Activated T-helper 1 cell treated with Interleukin-2 at 50 U/mL for 16 hours (primary cell): ENCODE measurements around the gene NBR1.
"Not testable (repeated sequence)": the region's sequence is repeated elsewhere in the genome, so short reads cannot be mapped to it uniquely, and the experiment has no call there.

ENCODE experiments used
- DNase-seq: peaks from one replicate; pipeline ENCODE4 v3.0.0-alpha.2; 2020; ENCODE audit warnings: low read depth

The NBR1 gene

DNA sequence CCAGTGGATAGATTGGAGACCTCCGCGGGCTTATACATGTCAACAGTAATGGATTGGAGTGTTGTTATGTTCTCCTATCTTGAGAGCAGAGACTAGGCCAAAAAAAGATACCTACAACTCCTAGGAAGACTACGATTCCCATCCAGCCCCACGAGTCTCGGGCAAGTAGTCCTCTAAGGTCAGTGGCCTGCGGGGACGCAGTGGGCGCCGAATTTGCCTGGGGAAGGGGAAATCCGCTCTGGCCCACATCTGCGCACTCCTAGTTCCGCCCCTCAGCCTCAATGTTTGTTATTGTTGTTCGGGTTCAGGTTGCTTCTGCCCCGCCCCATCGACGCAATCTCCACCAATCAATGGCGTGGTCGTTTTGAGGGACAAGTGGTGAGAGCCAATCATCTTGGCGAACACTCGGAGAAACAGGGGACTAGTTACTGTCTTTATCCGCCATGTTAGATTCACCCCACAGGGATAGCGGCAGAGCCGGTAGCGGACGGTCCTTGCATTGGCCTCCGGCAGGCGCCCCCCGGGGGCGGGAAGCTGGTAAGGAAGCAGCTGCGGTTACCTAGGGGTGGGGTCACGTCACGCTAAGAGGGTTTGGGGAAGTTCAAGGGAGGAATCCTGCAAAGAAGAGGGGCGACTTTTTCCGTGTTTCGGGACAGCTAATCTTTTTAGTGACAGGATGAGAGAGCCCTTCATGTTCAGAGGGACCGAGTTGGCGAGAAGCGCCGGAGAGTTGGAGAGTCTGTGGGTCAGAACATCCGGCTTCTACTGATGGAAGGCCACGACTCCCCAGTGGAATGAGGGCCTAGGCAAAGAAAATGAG is at the start of gene NBR1:
Gene NBR1, plus strand, starts transcription at position 449 of the 820 bp plus-strand sequence. CDS start 4,586 bp downstream, outside the sequence.
- peak; percentile 89 for DNase-seq

DNA sequence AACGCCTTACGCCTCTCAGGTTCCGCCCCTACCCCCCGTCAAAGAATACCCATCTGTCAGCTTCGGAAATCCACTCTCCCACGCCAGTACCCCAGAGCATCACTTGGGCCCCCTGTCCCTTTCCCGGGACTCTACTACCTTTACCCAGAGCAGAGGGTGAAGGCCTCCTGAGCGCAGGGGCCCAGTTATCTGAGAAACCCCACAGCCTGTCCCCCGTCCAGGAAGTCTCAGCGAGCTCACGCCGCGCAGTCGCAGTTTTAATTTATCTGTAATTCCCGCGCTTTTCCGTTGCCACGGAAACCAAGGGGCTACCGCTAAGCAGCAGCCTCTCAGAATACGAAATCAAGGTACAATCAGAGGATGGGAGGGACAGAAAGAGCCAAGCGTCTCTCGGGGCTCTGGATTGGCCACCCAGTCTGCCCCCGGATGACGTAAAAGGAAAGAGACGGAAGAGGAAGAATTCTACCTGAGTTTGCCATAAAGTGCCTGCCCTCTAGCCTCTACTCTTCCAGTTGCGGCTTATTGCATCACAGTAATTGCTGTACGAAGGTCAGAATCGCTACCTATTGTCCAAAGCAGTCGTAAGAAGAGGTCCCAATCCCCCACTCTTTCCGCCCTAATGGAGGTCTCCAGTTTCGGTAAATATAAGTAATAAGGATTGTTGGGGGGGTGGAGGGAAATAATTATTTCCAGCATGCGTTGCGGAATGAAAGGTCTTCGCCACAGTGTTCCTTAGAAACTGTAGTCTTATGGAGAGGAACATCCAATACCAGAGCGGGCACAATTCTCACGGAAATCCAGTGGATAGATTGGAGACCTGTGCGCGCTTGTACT is 45.7 kb upstream of the NBR1 start, which contains the start of gene BRCA1:
Gene BRCA1, minus strand, starts transcription at position 232 of the 834 bp plus-strand sequence. CDS start 1,268 bp downstream, outside the sequence.
- DNase-seq, result peak; percentile 86

DNA sequence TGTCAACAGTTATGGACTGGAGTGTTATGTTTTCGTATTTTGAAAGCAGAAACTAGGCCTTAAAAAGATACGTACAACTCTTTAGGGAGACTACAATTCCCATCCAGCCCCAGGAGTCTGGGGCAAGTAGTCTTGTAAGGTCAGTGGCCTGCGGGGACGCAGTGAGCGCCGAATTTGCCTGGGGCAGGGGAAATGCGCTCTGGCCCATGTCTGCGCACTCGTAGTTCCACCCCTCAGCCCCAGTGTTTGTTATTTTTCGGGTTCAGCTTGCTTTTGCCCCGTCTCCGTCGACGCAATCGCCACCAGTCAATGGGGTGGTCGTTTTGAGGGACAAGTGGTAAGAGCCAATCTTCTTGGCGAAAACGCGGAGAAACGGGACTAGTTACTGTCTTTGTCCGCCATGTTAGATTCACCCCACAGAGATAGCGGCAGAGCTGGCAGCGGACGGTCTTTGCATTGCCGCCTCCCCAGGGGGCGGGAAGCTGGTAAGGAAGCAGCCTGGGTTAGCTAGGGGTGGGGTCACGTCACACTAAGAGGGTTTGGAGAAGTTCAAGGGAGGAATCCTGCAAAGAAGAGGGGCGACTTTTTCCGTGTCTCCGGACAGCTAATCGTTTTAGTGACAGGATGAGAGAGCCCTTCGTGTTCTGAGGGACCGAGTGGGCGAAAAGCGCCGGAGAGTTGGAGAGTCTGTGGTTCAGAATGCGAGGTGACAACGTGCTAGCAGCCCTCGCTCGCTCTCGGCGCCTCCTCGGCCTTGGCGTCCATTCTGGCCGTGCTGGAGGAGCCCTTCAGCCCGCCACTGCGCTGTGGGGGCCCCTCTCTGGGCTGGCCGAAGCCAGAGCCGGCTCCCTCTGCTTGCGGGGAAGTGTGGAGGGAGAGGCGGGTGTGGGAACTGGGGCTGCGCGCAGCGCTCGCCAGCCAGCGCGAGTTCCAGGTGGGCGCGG is 44.8 kb upstream of the NBR1 start:
- no peak for DNase-seq

DNA sequence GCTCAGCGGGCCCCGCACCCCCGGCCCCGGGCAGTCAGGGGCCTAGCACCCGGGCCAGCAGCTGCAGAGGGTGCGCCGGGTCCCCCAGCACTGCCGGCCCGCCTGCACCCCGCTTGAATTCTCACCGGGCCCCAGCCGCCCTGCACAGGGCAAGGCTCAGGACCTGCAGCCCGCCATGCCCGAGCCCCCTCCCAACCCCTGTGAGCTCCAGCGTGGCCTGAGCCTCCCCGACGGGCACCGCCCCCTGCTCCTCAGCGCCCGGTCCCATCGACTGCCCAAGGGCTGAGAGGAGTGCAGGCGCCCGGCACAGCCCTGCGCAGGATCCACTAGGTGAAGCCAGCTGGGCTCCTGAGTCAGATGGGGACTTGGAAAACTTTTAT is 44.1 kb upstream of the NBR1 start:
- DNase-seq, result no peak

DNA sequence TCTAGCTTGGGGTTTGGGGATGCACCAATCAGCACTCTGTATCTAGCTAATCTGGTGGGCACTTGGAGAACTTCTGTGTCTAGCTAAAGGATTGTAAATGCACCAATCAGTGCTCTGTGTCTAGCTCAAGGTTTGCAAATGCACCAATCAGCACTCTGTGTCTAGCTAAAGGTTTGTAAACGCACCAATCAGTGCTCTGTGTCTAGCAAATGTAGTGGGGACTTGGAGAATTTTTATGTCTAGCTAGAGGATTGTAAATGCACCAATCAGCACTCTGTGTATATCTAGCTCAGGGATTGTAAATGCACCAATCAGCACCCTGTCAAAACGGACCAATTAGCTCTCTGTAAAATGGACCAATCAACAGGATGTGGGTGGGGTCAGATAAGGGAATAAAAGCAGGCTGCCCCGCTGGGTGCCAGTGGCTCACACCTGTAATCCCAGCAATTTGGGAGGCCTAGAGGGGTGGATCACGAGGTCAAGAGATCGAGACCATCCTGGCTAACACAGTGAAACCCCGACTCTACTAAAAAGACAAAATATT is 43.6 kb upstream of the NBR1 start:
- DNase-seq, result not testable (repeated sequence)

- no peak for DNase-seq
These were observed 41.4 kb upstream of the NBR1 start for GRCh38 chr17:43129671-43130010.

DNA sequence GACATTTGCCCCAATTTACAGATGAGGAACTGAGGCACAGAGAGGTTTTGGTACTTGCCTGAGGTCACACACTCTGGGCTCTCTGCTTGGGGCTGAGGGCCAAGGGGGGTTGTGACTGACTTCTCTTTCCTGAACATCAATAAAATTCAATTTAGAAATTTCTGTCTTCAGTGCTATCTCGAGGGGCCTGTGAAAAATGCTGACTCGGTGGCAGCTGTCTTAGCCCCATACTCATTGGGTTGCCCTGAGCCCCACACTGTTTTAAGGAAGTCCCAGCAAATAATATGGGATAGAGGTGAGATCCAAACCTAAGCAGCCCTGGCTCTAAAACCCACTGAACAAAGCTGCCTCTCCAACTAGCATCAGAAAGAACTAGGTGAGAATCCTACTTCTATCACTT is 38.9 kb upstream of the NBR1 start:
- no peak for DNase-seq

GRCh38 chr17:43133439-43133838 is 37.6 kb upstream of the NBR1 start:
- not testable (repeated sequence) for DNase-seq

DNA sequence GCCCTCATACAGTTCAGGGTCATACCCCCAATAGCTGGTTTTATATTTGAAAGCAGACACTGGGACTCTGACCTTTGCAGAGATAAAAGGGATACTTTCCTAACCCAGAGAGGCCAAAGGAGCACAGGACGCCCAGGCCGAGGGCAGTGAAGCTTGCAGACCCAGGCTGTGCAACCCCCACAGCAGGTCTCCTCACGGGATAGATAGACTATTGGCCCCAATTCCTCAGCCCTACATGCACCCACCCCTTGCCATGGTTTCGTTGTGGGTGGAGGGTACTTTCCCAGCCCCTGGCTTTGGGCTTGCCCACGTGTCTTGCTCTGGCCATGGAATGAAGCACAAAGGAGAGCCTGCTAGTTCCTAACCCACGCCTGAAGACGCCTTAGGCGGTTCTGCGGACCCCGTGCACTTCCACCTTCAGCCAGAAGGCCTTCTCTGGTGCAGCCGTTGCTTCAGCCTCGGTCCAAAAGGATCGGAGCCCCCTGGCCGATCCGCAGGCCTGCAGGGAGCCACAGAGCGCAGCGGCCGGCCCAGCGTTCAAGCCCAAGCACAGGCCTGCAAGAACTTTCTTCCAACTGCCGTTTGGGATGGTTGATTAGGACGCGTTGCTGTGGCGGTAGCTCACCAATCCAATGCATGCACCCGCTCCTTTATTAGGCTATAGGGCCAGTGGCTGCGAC is 36.1 kb upstream of the NBR1 start:
- DNase-seq, result no peak

DNA sequence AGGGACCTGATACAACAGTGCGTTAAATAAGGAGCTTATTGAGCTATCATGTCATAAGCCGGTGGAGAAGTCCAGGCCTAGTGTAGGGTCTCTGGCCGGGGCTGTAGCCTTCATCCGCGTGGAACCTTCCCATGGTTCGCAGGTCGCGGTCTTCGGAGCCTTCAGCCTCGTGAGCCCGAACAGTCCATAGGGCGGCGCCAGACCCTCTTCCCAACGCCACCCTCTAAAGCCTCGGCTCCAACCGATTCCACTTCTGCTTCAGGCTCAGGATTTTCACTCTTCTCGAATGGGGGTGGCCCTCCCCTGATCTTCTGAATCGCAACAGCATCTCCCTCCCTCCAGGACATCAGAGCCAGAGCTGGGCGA is 35.6 kb upstream of the NBR1 start:
- DNase-seq, result no peak

- not testable (repeated sequence) for DNase-seq
These were observed 34.4 kb upstream of the NBR1 start for GRCh38 chr17:43136574-43136973.

DNA sequence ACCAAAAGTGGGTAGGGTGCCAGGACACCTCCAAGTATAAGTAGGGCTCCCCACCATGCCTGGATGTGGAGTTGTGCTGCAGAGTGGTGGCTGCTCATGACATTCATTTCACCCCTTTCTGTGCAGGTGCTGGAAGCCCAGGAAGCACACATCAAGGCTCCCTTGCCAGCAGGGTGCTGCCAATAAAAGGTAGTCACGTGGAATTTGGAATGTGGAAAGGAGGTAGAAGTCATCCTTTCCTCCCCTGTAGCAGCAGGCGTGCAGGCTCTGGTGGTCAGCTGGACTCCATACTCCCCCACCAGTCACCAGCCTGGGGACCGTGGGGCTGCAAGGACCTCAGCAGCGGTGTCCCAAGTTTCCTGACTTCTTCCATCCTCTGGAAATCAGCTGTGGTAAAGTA is 32.5 kb upstream of the NBR1 start:
- DNase-seq, result not testable (repeated sequence)

DNA sequence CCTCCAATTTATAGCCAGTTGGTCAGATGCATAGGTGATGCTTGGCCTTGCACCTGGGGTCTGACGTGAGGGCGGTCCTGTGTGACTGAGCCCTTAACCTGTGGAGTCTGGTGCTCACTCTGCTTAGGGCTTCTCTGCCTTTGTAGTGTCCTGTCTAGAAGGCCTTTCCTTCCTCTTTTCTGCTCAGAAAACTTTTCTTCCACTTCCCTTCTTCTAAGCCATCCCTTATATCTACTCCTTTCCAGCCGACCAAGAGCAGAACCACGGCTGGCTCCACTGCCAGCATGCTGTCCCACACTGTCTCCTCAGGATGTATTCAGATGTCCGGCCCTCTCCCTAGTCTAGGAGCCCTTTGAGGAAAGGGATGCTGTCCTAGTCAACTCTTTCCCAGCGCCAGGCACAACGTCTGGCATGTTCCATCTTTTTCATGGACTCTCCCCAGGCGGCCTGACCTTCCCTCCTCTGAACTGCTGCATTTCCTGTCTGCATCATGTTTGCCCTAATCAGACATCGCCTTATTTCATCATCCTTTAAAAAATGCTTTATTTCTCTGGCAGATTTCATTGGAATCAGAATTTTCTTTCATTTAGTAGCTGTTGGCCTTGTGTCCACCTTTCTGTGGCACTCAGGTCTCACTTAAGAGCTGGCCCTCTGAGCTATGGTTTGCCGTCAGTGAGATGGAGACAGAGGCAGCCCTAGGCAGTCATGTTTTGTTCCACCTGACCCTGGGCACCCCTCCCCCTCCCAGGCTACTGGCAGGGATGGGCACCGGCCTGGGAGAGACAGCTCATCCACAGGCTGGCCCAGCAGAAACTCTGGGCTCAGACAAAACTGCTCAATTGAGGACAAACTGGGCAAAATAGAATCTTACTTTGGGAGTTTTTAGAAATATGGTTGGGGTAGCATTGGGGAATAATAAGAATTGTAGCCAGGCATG is 30.4 kb upstream of the NBR1 start:
- no peak for DNase-seq

DNA sequence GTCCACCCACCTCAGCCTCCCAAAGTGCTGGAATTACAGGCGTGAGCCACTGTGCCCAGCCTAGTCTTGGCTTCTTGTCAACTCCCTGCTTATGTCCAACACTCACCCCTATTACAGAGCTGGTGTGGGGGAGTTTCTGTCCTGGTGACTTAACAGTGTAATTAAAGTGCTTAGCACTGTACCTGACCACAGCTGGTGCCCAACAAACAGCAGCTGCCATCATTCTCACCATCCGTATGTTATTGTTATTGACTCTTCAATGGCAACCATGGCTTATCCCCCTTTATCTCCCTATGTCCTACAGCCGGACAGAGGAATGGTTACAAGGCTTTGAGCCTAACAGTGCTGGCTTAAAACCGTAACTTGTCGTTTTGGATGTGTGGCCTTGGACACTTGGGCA is 28.9 kb upstream of the NBR1 start:
- no peak for DNase-seq

GRCh38 chr17:43143201-43143600 is 27.8 kb upstream of the NBR1 start:
- DNase-seq, result no peak

DNA sequence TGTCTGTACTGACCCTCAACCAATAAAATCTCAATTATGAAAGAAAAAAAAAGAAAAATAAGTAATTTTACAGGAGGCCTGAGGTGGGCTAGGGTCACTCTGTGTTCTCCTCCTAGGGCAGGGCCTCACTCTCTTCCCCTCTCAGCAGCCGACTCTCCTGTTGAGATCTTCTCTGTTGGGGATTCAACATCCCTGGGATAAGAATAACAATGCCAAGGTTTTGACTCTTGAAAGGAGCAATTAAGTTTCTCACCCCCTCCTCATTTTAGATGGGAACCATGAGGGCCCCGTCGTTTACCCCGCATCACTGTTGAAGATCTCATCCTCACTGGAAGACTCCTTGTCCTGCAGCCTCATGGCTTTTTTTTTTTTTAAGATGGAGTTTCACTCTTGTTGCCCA is 24.4 kb upstream of the NBR1 start:
- DNase-seq, result no peak

DNA sequence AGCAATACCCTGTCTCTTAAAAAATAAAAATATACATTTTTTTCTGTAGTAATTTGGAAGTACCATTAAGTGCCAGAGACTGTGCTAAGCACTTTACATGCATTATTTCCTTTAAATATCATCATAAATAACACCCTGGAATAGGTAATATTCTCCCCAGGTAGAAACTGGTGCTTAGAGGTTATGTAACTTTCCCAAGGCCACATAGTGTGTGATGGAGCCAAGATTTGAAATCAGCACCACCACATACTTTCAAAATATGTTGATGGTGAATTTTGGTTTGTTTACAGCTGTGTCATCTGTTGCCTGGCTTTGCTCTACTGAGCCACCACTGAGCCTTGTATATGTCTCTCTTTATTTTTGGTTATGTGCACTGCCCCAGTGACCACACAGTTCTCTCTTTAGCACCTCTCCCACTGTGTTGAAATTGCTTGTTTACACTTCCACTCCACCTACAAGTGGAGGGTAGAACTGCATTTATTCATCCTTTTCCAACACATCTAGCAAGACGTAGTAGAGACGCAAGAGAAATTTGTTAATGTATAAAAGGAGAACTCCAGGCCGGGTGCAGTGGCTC is 19.0 kb upstream of the NBR1 start:
- no peak for DNase-seq

GRCh38 chr17:43153197-43153835 is 17.7 kb upstream of the NBR1 start:
- DNase-seq, result not testable (repeated sequence)

- no peak for DNase-seq
These were observed 15.3 kb upstream of the NBR1 start for GRCh38 chr17:43155666-43156065.
